Loucy (cell line): ENCODE results near the gene PCGF1.

Experiments used
- CTCF ChIP-seq: fragments of 200-600 bp; sonication (generic); conservative IDR thresholded peaks from 2 replicates; pipeline ENCODE4 v1.5.1; 2014; ENCODE audit warnings: mild to moderate bottlenecking, antibody characterized with exemption, low read length
- EZH2phosphoT487 ChIP-seq: fragments of 200-600 bp; IDR thresholded peaks from 2 replicates; pipeline ENCODE4 v1.6.1; 2018; ENCODE audit warnings: antibody characterized with exemption, mild to moderate bottlenecking, moderate library complexity, borderline replicate concordance

GRCh38 chr2:74489906-74490305 lies 17.6 kb downstream of the PCGF1 start:
- TF ChIP-seq CTCF = no peak
- TF ChIP-seq EZH2phosphoT487 = no peak
